IPS-NIHi11 (cell line): ENCODE measurements around the gene POLR2E.

Experiments used
- DNase-seq: peaks from one replicate; pipeline ENCODE4 v3.0.0; 2012; ENCODE audit warnings: mixed read lengths, low spot score

Gene POLR2E

DNA sequence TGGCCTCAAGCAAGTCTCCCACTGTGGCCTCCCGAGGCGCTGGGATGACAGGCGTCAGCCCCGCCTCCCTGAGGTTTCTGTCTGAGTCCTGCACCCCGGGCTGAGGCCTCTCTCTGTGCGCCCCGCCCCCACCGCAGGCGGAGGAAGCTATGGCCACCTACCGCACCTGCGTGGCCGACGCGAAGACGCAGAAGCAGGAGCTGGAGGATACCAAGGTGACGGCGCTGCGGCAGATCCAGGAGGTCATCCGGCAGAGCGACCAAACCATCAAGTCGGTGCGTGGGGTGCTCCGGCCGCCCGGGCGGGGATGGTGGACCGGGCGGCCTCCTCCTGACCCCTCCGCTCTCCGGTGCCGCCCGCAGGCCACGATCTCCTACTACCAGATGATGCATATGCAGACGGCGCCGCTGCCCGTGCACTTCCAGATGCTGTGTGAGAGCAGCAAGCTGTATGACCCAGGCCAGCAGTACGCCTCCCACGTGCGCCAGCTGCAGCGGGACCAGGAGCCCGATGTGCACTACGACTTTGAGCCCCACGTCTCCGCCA lies 15.5 kb downstream of the POLR2E start:
- DNase-seq, result no peak

DNA sequence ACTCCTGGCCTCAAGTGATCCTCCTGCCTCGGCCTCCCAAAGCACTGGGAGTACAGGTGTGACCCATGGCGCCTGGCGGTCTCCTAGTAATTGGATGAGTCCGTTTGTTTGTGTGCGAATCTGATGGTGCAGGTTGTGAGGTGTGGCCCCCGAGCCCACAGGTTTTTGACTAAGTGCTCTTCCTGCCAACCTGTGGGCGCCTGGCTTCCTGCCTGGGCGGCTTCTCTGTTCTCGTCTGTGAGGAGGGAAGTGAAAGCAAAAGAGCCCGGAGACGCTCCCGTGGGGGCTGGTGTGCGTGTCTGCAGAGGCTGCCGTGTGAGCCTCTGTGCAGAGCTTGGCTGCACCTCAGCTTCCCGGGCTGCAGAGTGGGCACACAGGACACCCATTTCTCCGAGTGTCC lies 18.2 kb downstream of the POLR2E start:
- no peak for DNase-seq

DNA sequence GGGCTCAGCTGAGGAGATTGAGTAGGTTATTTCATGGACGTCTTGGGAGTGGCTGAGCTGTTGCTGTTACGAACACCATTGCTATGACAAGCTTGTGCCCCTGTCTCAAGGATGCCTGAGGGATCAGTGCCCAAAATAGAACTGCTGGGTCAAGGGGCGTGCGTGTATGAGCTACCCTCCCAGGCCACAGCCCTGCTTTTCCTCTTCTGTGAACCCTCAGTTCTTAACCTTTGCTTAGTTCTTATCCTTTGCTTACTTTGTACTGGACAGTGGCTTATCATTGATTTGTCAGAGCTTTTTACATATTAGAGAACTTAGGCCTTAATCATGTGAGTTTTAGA lies 19.2 kb downstream of the POLR2E start:
- no peak for DNase-seq

DNA sequence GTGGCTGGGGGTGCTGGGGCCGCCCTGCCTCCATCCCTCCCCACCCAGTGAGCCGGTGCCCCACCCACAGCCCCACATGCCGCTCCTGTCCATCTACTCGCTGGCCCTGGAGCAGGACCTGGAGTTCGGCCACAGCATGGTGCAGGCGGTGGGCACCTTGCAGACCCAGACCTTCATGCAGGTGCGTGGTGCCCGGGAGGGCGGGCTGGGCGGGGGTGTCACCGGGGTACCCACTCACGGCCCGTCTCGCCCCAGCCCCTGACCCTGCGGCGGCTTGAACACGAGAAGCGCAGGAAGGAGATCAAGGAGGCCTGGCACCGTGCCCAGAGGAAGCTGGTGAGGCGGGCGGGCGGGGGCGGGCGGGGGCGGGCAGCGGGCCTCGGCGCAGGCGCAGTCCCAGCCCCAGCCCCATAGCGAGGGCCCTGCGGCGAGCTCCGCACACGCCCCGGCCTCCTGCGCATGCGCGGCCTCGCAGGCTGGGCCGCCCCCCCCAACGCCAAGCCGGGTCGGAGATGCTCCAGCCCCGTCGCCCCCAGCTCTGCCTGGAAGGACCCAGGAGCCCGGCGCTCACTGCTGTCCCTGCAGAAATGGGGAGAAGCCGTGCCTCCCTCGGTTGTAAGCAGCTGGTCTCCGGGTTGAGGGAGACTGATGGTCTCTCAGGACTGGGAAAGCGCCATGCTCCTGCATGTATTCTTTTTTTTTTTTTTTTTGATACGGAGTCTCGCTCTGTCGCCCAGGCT lies 20.5 kb downstream of the POLR2E start:
- no peak for DNase-seq

DNA sequence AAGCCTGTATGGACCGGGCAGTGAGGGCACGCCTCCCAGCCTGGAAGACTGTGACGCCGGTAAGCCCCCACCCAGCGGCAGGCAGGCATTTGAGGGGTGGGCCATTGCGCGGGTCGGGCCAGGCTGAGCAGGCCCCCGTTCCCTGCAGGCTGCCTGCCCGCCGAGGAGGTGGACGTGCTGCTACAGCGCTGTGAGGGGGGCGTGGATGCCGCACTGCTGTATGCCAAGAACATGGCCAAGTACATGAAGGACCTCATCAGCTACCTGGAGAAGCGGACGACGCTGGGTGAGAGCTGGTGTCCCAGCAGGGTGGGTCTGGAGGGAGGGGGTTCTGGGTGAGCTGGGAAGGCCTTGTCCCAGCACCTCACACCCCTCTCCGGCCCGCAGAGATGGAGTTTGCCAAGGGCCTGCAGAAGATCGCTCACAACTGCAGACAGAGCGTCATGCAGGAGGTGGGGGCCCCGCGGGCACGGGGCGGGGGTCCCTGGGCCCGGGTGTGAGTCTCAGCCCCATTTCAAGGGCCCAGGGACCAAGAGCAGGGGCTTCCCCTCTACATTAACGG lies 21.1 kb downstream of the POLR2E start:
- no peak for DNase-seq

DNA sequence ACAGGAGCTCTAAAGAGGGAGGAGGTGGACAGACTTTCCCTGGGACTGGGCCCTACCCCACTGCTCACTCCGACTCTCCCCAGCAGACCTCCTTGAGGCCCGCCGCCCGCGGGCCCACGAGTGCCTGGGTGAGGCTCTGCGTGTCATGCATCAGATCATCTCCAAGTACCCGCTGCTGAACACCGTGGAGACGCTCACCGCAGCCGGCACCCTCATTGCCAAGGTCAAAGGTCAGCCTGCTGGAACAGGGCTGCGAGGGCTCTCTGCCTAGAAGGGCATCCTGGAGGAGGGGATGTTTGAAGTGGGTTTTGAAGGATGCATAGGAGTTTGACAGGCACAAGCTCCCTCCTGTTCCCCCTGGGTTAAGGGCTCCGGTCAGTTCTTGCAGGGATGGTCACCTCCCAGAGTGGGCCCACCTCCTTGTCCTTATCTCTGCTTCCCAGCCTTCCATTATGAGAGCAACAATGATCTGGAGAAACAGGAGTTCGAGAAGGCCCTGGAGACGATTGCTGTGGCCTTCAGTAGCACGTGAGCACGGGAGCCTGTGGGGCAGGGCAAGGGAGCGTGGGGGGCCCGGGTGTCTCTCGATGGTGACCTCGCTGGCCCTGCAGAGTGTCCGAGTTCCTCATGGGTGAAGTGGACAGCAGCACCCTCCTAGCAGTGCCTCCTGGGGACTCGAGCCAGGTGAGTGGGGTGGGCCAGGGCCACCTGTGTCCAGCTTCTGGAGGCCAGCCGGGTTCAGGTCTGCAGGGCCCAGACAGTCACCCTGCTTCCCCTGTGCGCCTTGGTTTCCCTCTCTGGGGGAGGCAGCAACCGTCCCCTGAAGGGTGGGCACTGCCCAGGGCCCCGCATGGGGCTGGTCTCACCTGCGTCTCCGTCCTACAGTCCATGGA lies 21.9 kb downstream of the POLR2E start:
- no peak for DNase-seq

DNA sequence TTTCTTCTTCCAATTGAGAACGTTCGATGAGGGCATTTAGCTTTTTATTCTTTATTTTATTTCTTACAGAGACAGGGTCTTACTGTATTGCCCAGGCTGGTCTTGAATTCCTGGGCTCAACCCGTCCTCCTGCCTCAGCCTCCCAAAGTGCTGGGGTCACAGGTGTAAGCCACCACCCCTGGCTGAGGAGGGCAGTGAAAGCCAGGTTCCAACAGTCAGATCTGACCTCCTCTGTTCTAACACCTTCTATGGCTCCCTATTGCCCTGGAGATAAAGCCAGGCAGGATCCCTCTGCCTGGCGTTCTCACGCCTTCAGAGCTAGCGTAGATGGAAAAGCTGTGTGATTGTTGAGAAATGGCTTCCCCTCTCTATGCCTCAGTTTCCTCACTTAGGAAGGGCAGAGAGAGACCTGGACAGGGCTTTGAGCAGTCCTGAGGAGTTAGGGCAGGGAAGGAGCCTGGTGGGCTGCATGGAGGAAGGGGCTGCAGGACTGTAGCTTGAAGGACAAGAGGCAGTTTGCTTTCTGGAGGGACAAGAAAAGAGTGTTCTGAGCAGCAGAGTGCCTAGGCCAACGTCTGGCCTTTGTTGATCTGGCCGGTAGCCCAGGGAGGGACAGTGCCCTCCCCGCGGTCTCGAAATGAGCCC lies 22.7 kb downstream of the POLR2E start:
- no peak for DNase-seq

DNA sequence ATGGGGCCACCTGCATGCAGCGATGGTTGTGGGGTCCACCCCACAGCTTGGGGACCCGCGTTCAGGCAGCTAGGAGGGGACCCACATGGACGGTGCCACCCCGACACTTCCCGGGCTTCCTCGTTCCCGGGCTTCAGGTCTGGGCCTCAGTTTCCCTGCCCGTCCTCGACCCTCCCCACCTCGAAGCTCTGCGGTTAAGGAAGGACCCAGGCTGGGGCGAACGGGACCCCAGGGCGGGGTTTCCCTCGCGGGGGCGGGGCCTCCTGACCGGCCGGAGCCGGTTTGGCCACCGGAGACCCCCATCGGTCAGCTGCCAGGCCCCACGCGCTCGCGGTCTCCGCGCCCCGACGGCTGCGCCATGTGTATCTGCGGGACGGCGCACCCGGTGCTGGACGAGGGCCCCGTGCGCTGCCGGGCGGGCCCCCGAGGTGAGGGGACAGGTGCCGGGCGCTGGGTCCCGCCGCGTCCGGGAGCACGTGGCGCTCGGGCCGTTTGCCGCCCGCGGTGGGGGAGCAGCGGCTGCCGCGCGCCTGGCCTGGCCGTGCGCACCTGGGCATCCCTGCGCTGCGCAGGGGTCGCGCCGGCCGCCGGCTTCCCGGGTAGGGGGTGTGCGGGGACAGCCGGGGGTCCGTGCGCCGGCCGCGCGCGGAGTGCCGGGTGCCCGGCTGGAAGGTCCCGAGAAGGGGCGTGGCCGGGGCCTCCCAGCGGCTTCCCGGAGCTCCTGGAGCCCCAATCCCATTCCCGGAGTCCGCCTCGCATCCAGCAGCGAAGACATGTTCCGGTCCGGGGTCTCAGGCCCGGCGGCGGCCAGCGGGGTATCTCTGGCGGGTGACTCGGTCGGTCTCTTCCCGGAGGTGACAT lies 24.0 kb downstream of the POLR2E start:
- DNase-seq, result peak; percentile 81

DNA sequence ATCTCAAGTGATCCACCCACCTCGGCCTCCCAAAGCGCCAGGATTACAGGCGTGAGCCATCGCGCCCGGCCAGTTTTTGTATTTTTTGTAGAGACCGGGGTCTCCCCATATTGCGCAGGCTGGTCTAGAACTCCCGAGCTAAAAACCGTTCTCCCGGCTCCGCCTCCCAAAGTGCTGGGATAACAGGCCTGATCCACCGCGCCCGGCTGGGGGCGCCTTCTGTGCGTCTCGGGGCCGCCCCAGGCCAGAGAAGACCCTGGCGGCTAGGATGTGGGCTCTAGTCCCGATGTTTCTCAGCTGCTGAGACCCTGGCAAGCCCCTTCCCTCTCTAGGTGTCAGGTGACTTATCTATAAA lies 24.6 kb downstream of the POLR2E start:
- peak; percentile 50 for DNase-seq

DNA sequence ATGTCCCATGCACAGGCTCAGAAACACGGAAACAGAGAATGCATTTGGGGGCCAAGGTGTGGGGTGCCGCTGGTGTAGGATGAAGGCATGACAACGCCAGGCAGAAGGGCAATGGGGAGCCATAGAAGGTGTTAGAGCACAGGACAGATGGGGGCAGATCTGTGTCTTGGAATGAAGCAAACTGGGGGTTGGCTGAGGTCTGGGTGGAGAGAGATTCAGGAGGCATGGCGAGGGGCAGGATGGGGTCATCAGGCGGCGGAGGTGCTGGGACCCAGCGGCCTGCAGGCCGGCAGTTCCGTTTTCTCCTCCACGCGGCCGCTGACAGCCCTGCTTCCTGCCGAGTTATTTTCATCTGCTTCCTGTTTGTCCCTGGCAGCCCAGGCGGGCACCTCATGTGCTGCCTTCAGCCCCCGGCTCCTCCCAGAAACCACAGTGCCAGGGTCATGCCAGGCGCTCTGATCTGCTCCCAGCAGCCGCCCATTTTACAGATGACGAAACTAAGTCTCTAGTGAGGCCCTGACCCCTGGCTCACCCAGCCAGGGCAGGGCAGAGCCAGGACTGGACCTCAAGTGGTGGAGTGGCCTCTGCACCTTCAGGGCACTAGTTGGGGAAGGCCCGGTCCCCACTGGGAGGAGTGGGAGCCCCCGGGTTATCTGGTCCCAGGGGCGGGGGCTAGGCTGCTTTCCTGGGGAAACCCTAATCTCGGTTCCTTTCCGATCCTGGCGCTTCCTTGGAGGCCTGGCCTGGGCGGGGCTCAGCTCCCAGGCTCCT lies 26.0 kb downstream of the POLR2E start:
- no peak for DNase-seq

DNA sequence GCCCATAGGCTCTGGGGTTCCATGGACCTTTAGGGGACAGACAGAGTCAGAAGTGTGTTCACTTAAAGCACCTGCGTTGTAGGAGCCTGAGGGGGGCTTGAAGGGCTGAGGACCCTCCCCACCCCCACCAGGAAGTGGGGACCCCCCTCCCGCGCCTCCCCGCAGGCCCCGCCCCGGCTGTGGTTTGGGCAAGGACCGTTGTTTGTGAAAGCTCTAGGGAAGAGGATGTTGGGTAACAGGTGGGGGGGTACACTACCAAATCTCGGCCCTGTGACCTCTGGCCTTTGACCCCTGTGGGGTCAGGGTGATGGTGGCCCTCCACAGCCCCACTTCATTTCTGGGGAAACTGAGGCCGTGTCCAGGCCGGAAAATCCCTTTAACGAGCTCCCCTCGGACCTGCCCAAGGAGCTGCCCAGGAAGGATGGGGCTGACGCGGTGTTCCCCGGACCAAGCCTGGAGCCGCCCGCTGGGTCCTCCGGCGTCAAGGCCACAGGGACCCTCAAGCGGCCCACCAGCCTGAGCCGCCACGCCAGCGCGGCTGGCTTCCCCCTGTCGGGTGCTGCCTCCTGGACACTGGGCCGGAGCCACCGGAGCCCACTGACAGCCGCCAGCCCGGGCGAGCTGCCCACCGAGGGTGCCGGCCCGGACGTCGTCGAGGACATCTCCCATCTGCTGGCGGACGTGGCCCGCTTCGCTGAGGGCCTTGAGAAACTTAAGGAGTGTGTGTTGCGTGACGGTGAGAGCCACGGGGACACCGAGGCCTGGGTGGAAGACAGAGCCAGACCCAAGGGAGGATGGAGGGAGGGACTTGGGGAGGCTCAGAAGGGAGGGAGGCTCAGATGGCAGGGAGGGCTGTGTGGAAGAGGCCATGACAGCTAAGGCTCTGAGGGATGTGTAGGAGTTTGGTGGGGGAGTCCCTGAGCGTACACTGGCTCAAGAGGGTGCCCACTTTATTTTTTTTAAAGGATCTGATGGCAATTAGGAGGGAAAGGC lies 26.9 kb downstream of the POLR2E start:
- DNase-seq, result no peak

DNA sequence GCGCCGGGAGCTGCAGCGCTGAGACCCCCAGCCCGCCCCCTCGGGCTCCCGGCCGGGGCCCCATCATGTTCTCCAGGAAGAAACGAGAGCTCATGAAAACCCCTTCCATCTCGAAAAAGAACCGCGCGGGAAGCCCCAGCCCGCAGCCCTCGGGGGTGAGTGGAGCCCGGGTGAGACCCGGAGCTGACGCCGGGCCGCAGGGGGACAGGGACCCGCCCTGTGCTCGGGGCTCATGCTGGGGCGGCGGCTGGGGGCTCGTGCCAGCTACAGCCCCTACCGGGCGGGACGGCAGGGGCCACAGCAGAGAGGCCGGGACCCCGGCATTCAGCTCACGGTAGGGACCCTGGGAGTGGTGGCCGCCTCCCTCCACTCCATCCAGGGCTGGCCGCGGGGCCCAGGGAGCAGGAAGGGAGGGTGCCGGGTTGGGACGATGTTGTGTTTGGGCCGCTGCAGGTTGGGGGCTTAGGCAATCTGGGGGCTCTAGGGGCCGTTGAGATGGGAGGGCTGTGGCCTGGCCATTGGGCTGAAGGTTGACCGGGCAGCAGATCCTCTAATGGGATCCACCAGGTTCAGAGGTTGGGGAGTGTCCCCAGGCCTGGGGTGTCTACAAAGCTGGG lies 27.7 kb downstream of the POLR2E start:
- no peak for DNase-seq

DNA sequence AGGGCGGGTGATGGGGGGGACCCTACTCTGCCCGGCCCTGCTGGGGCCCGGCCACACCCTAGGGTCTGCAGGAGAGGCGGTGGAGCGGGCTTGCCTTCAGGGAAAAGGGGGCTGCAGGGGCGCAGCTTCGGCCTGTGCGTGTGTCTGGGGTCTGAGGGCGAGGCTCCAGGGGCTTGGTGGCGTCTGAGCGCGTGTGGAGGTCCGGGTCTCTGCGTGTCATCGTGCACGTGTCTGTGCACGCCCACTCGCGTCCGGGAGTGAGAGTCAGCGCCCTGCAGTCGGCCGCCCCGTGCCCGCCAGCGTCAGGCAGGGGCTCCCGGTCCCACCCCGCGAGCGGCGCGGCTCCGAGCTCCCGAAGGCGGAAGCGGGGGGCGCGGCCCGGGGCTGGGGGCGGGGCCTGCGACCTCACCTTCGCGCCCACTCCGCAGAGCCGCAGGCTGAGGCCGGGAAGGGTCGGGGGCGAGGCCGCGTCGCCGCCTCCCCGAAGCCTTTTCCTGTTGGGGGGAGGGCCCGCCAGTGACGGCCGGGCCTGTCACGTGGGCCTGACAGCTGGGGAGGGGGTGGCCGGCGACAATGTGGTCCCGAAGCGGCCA lies 28.3 kb downstream of the POLR2E start, which contains the start of gene ARHGAP45:
TSS of gene ARHGAP45 (plus strand) at position 420 of the 593 bp plus-strand sequence. CDS start 239 bp downstream, outside the sequence.
- peak; percentile 65 for DNase-seq

DNA sequence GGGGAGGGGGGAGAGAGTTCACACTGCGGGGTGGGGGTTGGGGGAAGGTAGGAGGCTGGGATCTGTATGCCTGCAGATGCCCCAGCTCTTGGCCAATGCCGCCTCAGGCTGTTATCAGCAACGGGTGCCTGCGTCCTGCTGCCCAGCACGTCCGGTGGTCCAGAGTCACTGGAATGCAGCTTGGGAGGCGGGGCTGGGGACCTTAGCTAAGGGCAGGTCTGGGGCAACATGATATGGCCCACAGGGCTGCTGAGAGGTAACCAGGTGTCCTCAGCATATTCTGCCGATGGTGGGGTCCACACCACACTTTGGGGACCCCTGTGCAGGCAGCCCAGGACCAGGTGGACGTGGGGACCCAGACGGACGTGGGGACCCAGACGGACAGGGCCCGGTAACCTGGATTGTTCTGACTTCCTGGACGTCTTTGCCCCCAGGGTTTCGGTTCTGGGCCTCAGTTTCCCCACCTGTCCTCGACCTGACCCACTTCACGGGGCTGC lies 28.9 kb downstream of the POLR2E start:
- no peak for DNase-seq

DNA sequence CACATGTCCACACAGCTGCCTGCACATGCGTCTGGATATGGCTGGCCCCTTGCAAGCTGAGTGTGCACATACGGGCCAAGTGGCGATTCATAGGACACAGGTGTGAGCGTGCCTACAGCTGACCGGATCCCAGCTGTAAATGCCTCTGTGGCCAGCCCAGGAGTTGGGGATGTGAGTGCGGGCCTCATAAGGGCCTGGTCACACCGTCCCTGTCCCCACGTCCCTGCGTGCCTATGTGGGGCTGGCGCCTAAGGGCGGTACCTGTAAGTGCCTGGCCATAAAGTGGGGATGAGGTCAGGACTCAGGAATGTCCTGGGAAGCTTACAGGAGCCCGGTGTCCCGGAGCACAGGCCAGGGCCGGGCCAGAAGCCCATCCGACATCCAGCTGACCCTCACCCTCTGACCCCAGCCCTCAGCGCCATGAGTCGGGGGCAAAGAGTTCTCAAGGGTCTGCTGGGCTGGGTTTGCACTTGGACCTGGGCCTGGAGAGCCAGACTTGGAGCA lies 29.5 kb downstream of the POLR2E start:
- no peak for DNase-seq

DNA sequence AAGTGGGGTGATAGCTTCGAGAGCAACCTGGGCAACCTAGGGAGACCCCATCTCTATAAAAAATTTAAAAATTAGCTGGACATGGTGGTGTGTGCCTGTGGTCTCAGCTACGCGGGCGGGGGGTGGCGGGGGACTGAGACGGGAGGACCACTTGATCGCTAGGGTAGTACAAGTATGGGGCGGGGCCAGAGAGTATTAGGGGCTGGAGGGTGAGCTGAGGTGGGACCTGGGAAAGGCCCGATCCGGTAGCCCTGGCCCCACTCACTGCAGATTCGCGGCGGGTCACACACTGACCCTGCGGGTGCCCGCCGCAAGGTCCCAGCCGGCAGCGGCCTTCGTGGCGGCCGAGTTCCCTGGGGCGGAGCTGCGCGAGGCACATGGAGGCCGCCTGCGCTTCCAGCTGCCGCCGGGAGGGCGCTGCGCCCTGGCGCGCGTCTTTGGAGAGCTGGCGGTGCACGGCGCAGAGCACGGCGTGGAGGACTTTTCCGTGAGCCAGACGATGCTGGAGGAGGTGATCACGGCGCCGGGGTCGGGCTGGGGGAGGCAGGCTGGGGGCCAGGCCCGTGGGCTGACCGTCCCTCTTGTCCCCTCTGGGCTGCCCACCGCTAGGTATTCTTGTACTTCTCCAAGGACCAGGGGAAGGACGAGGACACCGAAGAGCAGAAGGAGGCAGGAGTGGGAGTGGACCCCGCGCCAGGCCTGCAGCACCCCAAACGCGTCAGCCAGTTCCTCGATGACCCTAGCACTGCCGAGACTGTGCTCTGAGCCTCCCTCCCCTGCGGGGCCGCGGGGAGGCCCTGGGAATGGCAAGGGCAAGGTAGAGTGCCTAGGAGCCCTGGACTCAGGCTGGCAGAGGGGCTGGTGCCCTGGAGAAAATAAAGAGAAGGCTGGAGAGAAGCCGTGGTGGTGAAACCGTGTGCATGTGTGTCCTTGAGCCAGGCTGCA lies 30.2 kb downstream of the POLR2E start:
- peak; percentile 83 for DNase-seq
